Measurements from ENCODE around the gene RPP21.

Gene RPP21

GRCh38 chr6:30325150-30325872, 19.6 kb upstream of the RPP21 start:
- peaks cover 45% of the 10 kb centered on the region for H3K4me1 Mint-ChIP-seq
- peaks cover 9% of the 10 kb centered on the region for H3K36me3 Mint-ChIP-seq
- ATAC-seq (ENCODE audit: low read depth): peak; percentile 31
- peak overlapping the region; percentile 95 for H3K4me3 Mint-ChIP-seq
- H3K27ac Mint-ChIP-seq: peak overlapping the region; percentile 99
- H3K9me3 Mint-ChIP-seq: no peaks in the 10 kb centered on the region
- no peaks in the 10 kb centered on the region for H3K27me3 Mint-ChIP-seq
- DNase-seq (ENCODE audit: low spot score in 2 of 2): no peak

GRCh38 chr6:30325873-30326525, 19.0 kb upstream of the RPP21 start:
- H3K4me1 Mint-ChIP-seq: peaks cover 39% of the 10 kb centered on the region
- peak; percentile 50 for ATAC-seq (ENCODE audit: low read depth)
- DNase-seq (ENCODE audit: low spot score in 2 of 2): peak in 1 of 2 donors; percentile 75
- H3K27me3 Mint-ChIP-seq: no peaks in the 10 kb centered on the region
- H3K36me3 Mint-ChIP-seq: peaks cover 11% of the 10 kb centered on the region
- peak overlapping the region; percentile 99 for H3K27ac Mint-ChIP-seq
- H3K4me3 Mint-ChIP-seq: peak overlapping the region; percentile 95
- H3K9me3 Mint-ChIP-seq: no peaks in the 10 kb centered on the region

GRCh38 chr6:30326526-30327231, 18.3 kb upstream of the RPP21 start, which contains the start of gene TRIM39:
Gene TRIM39 (plus strand): TSS chr6:30326927. CDS start chr6:30329318, 2,391 bp downstream.
- Mint-ChIP-seq H3K9me3 (no peaks in the 10 kb centered on the region), H3K4me3 (peak within 1 kb of the TSS; percentile 95), H3K36me3 (peaks cover 14% of the 10 kb centered on the region)

GRCh38 chr6:30327232-30327746, 17.7 kb upstream of the RPP21 start:
- H3K27me3 Mint-ChIP-seq: no peaks in the 10 kb centered on the region
- no peaks in the 10 kb centered on the region for H3K9me3 Mint-ChIP-seq
- no peak for DNase-seq (ENCODE audit: low spot score in 2 of 2)
- H3K4me3 Mint-ChIP-seq: peak overlapping the region; percentile 95
- peaks cover 19% of the 10 kb centered on the region for H3K36me3 Mint-ChIP-seq
- H3K27ac Mint-ChIP-seq: peak overlapping the region; percentile 99
- peaks cover 36% of the 10 kb centered on the region for H3K4me1 Mint-ChIP-seq
- peak; percentile 6 for ATAC-seq (ENCODE audit: low read depth)

More at GRCh38 chr6:30326526-30327231, 18.3 kb upstream of the RPP21 start, which contains the start of gene TRIM39:
- peak; percentile 90 to 94 for DNase-seq (ENCODE audit: low spot score in 2 of 2)
- ATAC-seq (ENCODE audit: low read depth): peak; percentile 71
- no peaks in the 10 kb centered on the region for H3K27me3 Mint-ChIP-seq
- peaks cover 38% of the 10 kb centered on the region for H3K4me1 Mint-ChIP-seq
- peak within 1 kb of the TSS; percentile 99 for H3K27ac Mint-ChIP-seq

GRCh38 chr6:30328397-30328796, 16.6 kb upstream of the RPP21 start:
- peaks cover 32% of the 10 kb centered on the region for H3K4me1 Mint-ChIP-seq
- H3K36me3 Mint-ChIP-seq: peaks cover 19% of the 10 kb centered on the region

GRCh38 chr6:30329331-30329730, 15.6 kb upstream of the RPP21 start:
- ATAC-seq (ENCODE audit: low read depth) (no peak), DNase-seq (ENCODE audit: low spot score in 2 of 2) (no peak)
- no peaks in the 10 kb centered on the region for H3K27me3 Mint-ChIP-seq
- no peaks in the 10 kb centered on the region for H3K9me3 Mint-ChIP-seq
- H3K4me1 Mint-ChIP-seq: peaks cover 27% of the 10 kb centered on the region
- H3K4me3 Mint-ChIP-seq: no peak overlapping the region
- peaks cover 24% of the 10 kb centered on the region for H3K36me3 Mint-ChIP-seq
- H3K27ac Mint-ChIP-seq: peak overlapping the region; percentile 99

More at GRCh38 chr6:30328397-30328796, 16.6 kb upstream of the RPP21 start:
- ATAC-seq (ENCODE audit: low read depth) (no peak), DNase-seq (ENCODE audit: low spot score in 2 of 2) (no peak)
- Mint-ChIP-seq H3K27me3 (no peaks in the 10 kb centered on the region), H3K4me3 (no peak overlapping the region), H3K27ac (peak overlapping the region; percentile 99), H3K9me3 (no peaks in the 10 kb centered on the region)

- ATAC-seq (ENCODE audit: low read depth) (no peak), DNase-seq (ENCODE audit: low spot score in 2 of 2) (no peak)
- Mint-ChIP-seq H3K27ac (no peak overlapping the region), H3K4me1 (peaks cover 13% of the 10 kb centered on the region), H3K9me3 (no peaks in the 10 kb centered on the region), H3K4me3 (no peak overlapping the region), H3K27me3 (no peaks in the 10 kb centered on the region), H3K36me3 (peaks cover 38% of the 10 kb centered on the region)
Observed at GRCh38 chr6:30331981-30332380, 13.0 kb upstream of the RPP21 start.

GRCh38 chr6:30334075-30334783, 10.7 kb upstream of the RPP21 start:
- no peak for ATAC-seq (ENCODE audit: low read depth)
- Mint-ChIP-seq H3K27me3 (no peaks in the 10 kb centered on the region), H3K27ac (no peak overlapping the region), H3K9me3 (no peaks in the 10 kb centered on the region), H3K4me1 (no peaks in the 10 kb centered on the region), H3K36me3 (peaks cover 38% of the 10 kb centered on the region), H3K4me3 (no peak overlapping the region)
- no peak for DNase-seq (ENCODE audit: low spot score in 2 of 2)

GRCh38 chr6:30340589-30341054, 4.3 kb upstream of the RPP21 start:
- Mint-ChIP-seq H3K4me3 (no peak overlapping the region), H3K36me3 (peaks cover 24% of the 10 kb centered on the region), H3K27me3 (no peaks in the 10 kb centered on the region), H3K27ac (no peak overlapping the region), H3K9me3 (no peaks in the 10 kb centered on the region), H3K4me1 (peaks cover 4% of the 10 kb centered on the region)
- ATAC-seq (ENCODE audit: low read depth) (no peak), DNase-seq (ENCODE audit: low spot score in 2 of 2) (no peak)

- Mint-ChIP-seq H3K4me3 (no peak overlapping the region), H3K27ac (no peak overlapping the region), H3K4me1 (peaks cover 9% of the 10 kb centered on the region), H3K9me3 (no peaks in the 10 kb centered on the region), H3K27me3 (no peaks in the 10 kb centered on the region), H3K36me3 (peaks cover 24% of the 10 kb centered on the region)
- no peak for DNase-seq (ENCODE audit: low spot score in 2 of 2)
- no peak for ATAC-seq (ENCODE audit: low read depth)
Observed at GRCh38 chr6:30341218-30341617, 3.7 kb upstream of the RPP21 start.

- no peak overlapping the region for H3K4me3 Mint-ChIP-seq
- H3K27me3 Mint-ChIP-seq: no peaks in the 10 kb centered on the region
- H3K27ac Mint-ChIP-seq: no peak overlapping the region
- DNase-seq (ENCODE audit: low spot score in 2 of 2) (no peak), ATAC-seq (ENCODE audit: low read depth) (no peak)
- H3K36me3 Mint-ChIP-seq: peaks cover 25% of the 10 kb centered on the region
- no peaks in the 10 kb centered on the region for H3K9me3 Mint-ChIP-seq
- H3K4me1 Mint-ChIP-seq: peaks cover 11% of the 10 kb centered on the region
Observed at GRCh38 chr6:30341728-30342127, 3.2 kb upstream of the RPP21 start.

- Mint-ChIP-seq H3K27ac (peak overlapping the region; percentile 82), H3K4me1 (peaks cover 19% of the 10 kb centered on the region), H3K9me3 (no peaks in the 10 kb centered on the region), H3K4me3 (peak overlapping the region; percentile 90), H3K36me3 (peaks cover 22% of the 10 kb centered on the region), H3K27me3 (no peaks in the 10 kb centered on the region)
- DNase-seq (ENCODE audit: low spot score in 2 of 2) (no peak), ATAC-seq (ENCODE audit: low read depth) (no peak)
Observed at GRCh38 chr6:30344191-30344867, 627 bp upstream of the RPP21 start.

- no peaks in the 10 kb centered on the region for H3K9me3 Mint-ChIP-seq
- H3K4me1 Mint-ChIP-seq: peaks cover 30% of the 10 kb centered on the region
- H3K27ac Mint-ChIP-seq: peak overlapping the region; percentile 82
- DNase-seq (ENCODE audit: low spot score in 2 of 2): no peak
- peak overlapping the region; percentile 90 for H3K4me3 Mint-ChIP-seq
- H3K27me3 Mint-ChIP-seq: no peaks in the 10 kb centered on the region
- ATAC-seq (ENCODE audit: low read depth): no peak
- H3K36me3 Mint-ChIP-seq: peaks cover 10% of the 10 kb centered on the region
Observed at GRCh38 chr6:30345852-30346251, 896 bp downstream of the RPP21 start.

Data from memory B cell (primary cell).